Right atrium auricular region (tissue), 2 donors: ENCODE measurements around the gene MAT2B. TPM values are rescaled to one million over a fixed set of nuclear protein-coding genes. Genes with fewer than 3 reads are reported as not detected.

Experiments
- DNase-seq: peaks from one replicate; pipeline ENCODE4 v3.0.0-alpha.2; 2019; ENCODE audit warnings: low spot score
- H3K27ac ChIP-seq, 2 donors: fragments of 200-600 bp; sonication (generic); 1 replicate in 1 of 2; 2 replicates in 1 of 2; pipeline ENCODE4 v1.5.1; 2016 to 2019
- H3K27me3 ChIP-seq, 2 donors: fragments of 200-600 bp; sonication (generic); one replicate each; pipeline versions ENCODE4 v1.5.1 to v1.6.0; 2017 to 2019
- H3K36me3 ChIP-seq: fragments of 200-600 bp; sonication (generic); one replicate; pipeline ENCODE4 v1.5.1; 2016
- H3K4me1 ChIP-seq, 2 donors: fragments of 200-600 bp; sonication (generic); one replicate each; pipeline versions ENCODE4 v1.5.1 to v1.6.0; 2017 to 2019
- H3K4me3 ChIP-seq, 2 donors: fragments of 200-600 bp; sonication (generic); 1 replicate in 1 of 2; 2 replicates in 1 of 2; pipeline ENCODE4 v1.5.1; 2017 to 2019; ENCODE audit warnings: mild to moderate bottlenecking in 1 of 2, moderate library complexity in 1 of 2
- H3K9me3 ChIP-seq, 2 donors: fragments of 200-600 bp; sonication (generic); one replicate each; pipeline ENCODE4 v1.5.1; 2019
- total RNA-seq, 2 donors: library from RNA; depleted of rRNA; stranded (reverse); fragments of >200 nt; gene quantifications; one replicate each; pipeline ENCODE4 v1.1.0, GENCODE V29; 2016
- TF ChIP-seq, protein P1 (sequence below), 2 donors: fragments of 200-600 bp; sonication (generic); IDR thresholded peaks; one replicate each; pipeline ENCODE4 v1.5.1; 2019; ENCODE audit warnings: antibody characterized with exemption in 2 of 2

The MAT2B gene
- total RNA-seq, 2 donors from 2014 or later, result 47.6 to 84.7 TPM

DNA sequence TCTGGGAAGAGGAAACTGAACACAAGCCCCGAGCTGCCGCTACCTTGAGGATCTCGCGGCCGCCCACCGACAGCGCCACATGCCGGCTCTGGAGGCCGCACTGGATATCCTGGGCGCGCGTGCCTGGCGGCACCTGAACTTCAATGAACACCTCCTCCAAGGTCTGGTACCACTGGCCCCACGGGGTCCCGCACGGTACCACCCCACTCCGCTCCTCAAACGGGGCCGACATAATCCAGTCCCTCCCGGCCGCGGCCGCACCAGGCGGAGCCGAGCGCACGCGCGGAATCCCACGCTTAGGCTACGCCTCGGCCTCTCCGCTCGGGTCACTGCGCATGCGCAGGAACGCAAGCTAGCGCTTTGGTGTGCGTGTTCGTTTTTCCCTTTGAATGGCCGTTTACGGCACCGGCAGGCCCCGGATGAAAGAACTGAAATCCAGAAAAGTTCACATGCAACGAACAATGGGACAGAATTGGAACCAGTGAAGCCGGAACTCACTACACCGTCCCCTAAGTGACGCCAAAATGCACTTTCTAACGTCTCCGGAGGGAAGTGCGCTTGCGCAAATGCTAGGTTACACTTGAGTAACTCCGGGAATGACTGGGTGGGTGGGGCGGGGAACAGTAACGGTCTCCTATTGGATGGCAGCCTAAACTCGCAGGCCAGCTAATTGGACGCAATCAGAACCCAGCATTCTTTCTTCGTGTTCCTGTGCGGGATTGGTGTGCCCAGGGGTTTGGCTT lies 45.4 kb upstream of the MAT2B start, which contains the start of gene NUDCD2:
NUDCD2 (minus strand) TSS at position 284 of the 743 bp plus-strand sequence; CDS start at position 232, 52 bp downstream.
- peak within 1 kb of the TSS; percentile 96 for H3K27ac ChIP-seq
- H3K9me3 ChIP-seq, result no peaks in the 10 kb centered on the region
- TF ChIP-seq, protein P1, sequence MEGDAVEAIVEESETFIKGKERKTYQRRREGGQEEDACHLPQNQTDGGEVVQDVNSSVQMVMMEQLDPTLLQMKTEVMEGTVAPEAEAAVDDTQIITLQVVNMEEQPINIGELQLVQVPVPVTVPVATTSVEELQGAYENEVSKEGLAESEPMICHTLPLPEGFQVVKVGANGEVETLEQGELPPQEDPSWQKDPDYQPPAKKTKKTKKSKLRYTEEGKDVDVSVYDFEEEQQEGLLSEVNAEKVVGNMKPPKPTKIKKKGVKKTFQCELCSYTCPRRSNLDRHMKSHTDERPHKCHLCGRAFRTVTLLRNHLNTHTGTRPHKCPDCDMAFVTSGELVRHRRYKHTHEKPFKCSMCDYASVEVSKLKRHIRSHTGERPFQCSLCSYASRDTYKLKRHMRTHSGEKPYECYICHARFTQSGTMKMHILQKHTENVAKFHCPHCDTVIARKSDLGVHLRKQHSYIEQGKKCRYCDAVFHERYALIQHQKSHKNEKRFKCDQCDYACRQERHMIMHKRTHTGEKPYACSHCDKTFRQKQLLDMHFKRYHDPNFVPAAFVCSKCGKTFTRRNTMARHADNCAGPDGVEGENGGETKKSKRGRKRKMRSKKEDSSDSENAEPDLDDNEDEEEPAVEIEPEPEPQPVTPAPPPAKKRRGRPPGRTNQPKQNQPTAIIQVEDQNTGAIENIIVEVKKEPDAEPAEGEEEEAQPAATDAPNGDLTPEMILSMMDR (IDR thresholded peaks at IDR 0.05), result peak in 1 of 2 donors; percentile 64
- peaks cover 0 to 35% of the 10 kb centered on the region in 2 donors for H3K4me1 ChIP-seq
- no peaks in the 10 kb centered on the region for H3K27me3 ChIP-seq
- H3K4me3 ChIP-seq, result peak within 1 kb of the TSS; percentile 65 to 84
- peaks cover 7% of the 10 kb centered on the region for H3K36me3 ChIP-seq
- DNase-seq, result peak; percentile 98

DNA sequence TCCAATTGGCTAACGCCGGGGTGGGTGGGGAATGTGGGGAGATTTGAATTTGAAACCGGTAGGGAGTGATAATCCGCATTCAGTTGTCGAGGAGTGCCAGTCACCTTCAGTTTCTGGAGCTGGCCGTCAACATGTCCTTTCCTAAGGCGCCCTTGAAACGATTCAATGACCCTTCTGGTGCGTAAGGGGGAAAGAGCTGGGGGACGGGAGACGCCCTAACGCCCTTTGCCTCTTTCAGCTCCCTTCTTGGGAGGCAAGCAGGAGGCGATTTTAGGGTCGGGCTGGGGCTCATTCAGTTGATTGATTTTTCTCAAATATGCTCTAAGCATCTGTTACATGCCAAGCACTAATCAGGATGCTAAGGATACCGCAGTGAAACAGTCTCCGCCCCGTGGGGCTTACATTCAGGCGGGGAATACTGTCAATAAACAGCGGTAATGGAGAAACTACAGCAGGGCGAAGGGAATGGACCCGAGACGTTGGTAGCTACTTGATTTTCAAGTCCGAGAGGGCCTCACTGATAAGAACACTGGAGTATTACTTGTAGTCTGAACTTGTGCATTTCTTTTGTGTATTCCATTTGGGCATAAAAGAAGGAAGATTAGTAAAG lies 44.8 kb upstream of the MAT2B start, which contains the start of gene HMMR:
HMMR (plus strand) TSS at position 71 of the 610 bp plus-strand sequence; CDS start at position 132, 61 bp downstream.
- no peak for DNase-seq
- Histone ChIP-seq H3K9me3 (no peaks in the 10 kb centered on the region), H3K4me1 (peaks cover 0 to 35% of the 10 kb centered on the region in 2 donors), H3K36me3 (no peaks in the 10 kb centered on the region), H3K4me3 (peak within 1 kb of the TSS; percentile 65 to 84), H3K27ac (peak within 1 kb of the TSS; percentile 96), H3K27me3 (no peaks in the 10 kb centered on the region)
- TF ChIP-seq, protein P1 (IDR thresholded peaks at IDR 0.05), result no peak

- Histone ChIP-seq H3K4me1 (peaks cover 0 to 34% of the 10 kb centered on the region in 2 donors), H3K27me3 (no peaks in the 10 kb centered on the region), H3K9me3 (no peaks in the 10 kb centered on the region), H3K27ac (no peak overlapping the region), H3K36me3 (no peaks in the 10 kb centered on the region), H3K4me3 (no peak overlapping the region)
- TF ChIP-seq, protein P1 (IDR thresholded peaks at IDR 0.05), result no peak
- DNase-seq, result no peak
Observed at GRCh38 chr5:163463063-163463435, 42.4 kb upstream of the MAT2B start.

GRCh38 chr5:163467682-163468081 lies 37.7 kb upstream of the MAT2B start:
- Histone ChIP-seq H3K9me3 (no peaks in the 10 kb centered on the region), H3K27me3 (no peaks in the 10 kb centered on the region), H3K4me3 (no peak overlapping the region), H3K4me1 (no peaks in the 10 kb centered on the region), H3K36me3 (no peaks in the 10 kb centered on the region), H3K27ac (no peak overlapping the region)
- DNase-seq, result no peak
- TF ChIP-seq, protein P1 (IDR thresholded peaks at IDR 0.05), result no peak

DNA sequence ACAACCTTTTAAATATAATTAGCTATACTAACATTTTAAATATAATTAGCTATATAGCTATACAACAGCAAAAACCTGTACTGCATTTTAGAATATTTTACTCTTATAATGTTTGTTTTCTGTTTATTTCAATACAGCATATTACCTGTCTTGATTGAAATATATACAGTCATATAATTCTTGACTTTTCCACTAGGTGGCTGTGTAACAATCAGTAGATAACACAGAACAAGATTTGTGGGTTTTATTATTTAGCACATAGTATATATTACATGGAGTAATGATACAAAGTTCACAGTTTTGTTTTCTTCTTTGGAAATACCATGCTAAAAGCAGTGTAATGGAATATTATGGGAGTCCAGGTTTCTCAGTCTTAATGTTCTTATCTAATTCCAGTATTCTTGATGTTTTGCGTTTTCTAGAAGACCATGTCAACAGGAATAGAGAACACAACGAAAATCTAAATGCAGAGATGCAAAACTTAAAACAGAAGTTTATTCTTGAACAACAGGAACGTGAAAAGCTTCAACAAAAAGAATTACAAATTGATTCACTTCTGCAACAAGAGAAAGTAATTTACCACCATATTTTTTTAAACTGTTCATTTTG lies 31.7 kb upstream of the MAT2B start:
- H3K27me3 ChIP-seq, result no peaks in the 10 kb centered on the region
- H3K9me3 ChIP-seq, result no peaks in the 10 kb centered on the region
- H3K4me3 ChIP-seq, result no peak overlapping the region
- TF ChIP-seq, protein P1 (IDR thresholded peaks at IDR 0.05), result peak in 1 of 2 donors; percentile 34
- no peaks in the 10 kb centered on the region for H3K4me1 ChIP-seq
- no peaks in the 10 kb centered on the region for H3K36me3 ChIP-seq
- no peak for DNase-seq
- no peak overlapping the region for H3K27ac ChIP-seq
